Cardiac fibroblast (primary cell): ENCODE measurements around the gene THUMPD3.

ENCODE experiments used
- DNase-seq, 2 donors: peaks; one replicate each; pipeline versions ENCODE4 v3.0.0 to v3.0.0-alpha.2; 2010; ENCODE audit warnings: low read depth in 2 of 2
- H3K4me3 ChIP-seq, 2 donors: replicated peaks in 1 of 2; 1 replicate in 1 of 2; 2 replicates in 1 of 2; pipeline ENCODE4 v1.5.1; 2011; ENCODE audit warnings: low read depth in 2 of 2, low read length in 2 of 2, mild to moderate bottlenecking in 2 of 2, moderate library complexity in 1 of 2
- CTCF ChIP-seq: IDR thresholded peaks from one replicate; pipeline ENCODE4 v1.5.1; 2011; ENCODE audit warnings: low read depth, mild to moderate bottlenecking, low read length, inconsistent platforms

The THUMPD3 gene

GRCh38 chr3:9405756-9406155 lies 42.9 kb downstream of the THUMPD3 start:
- H3K4me3 ChIP-seq: no peak overlapping the region
- DNase-seq: no peak
- TF ChIP-seq CTCF: no peak

- no peak overlapping the region for H3K4me3 ChIP-seq
- TF ChIP-seq CTCF: no peak
- no peak for DNase-seq
Measured at GRCh38 chr3:9406856-9407626, 44.2 kb downstream of the THUMPD3 start.

- H3K4me3 ChIP-seq: no peak overlapping the region
- no peak for DNase-seq
- no peak for TF ChIP-seq CTCF
Measured at GRCh38 chr3:9408061-9408460, 45.2 kb downstream of the THUMPD3 start.

- no peak for TF ChIP-seq CTCF
- no peak overlapping the region for H3K4me3 ChIP-seq
- DNase-seq: no peak
Measured at GRCh38 chr3:9408546-9408945, 45.7 kb downstream of the THUMPD3 start.

GRCh38 chr3:9409981-9410854 lies 47.4 kb downstream of the THUMPD3 start:
- no peak for DNase-seq
- no peak overlapping the region for H3K4me3 ChIP-seq

GRCh38 chr3:9411302-9411701 lies 48.4 kb downstream of the THUMPD3 start:
- DNase-seq: no peak
- no peak overlapping the region for H3K4me3 ChIP-seq
- TF ChIP-seq CTCF: no peak

More at GRCh38 chr3:9409981-9410854, 47.4 kb downstream of the THUMPD3 start:
- no peak for TF ChIP-seq CTCF
